GM03348 (cell line): ENCODE measurements around the gene CISTR.
"Not testable (repeated sequence)": the region's sequence is repeated elsewhere in the genome, so short reads cannot be mapped to it uniquely, and the experiment has no call there.

Experiments
- DNase-seq: peaks from one replicate; pipeline ENCODE4 v3.0.0; 2012; ENCODE audit warnings: low spot score

Gene CISTR

GRCh38 chr12:53751336-53752191 is at the start of gene CISTR:
CISTR (minus strand) TSS chr12:53751979.
- peak; percentile 35 for DNase-seq

- no peak for DNase-seq
These were observed 46.8 kb upstream of the CISTR start for GRCh38 chr12:53798575-53798974.

- no peak for DNase-seq
These were observed 44.1 kb upstream of the CISTR start for GRCh38 chr12:53795927-53796326.

GRCh38 chr12:53793221-53793620 is 41.4 kb upstream of the CISTR start:
- no peak for DNase-seq

GRCh38 chr12:53791735-53792326 is 40.1 kb upstream of the CISTR start:
- peak; percentile 42 for DNase-seq

- no peak for DNase-seq
These were observed 37.8 kb upstream of the CISTR start for GRCh38 chr12:53789570-53789969.

GRCh38 chr12:53788892-53789291 is 37.1 kb upstream of the CISTR start:
- DNase-seq = no peak

- DNase-seq = no peak
These were observed 34.6 kb upstream of the CISTR start for GRCh38 chr12:53786411-53786810.

GRCh38 chr12:53785161-53785560 is 33.4 kb upstream of the CISTR start:
- DNase-seq = no peak

- DNase-seq = no peak
These were observed 30.4 kb upstream of the CISTR start for GRCh38 chr12:53782093-53782703.

GRCh38 chr12:53781228-53781801 is 29.5 kb upstream of the CISTR start:
- no peak for DNase-seq

GRCh38 chr12:53780323-53780722 is 28.5 kb upstream of the CISTR start:
- DNase-seq = no peak

- not testable (repeated sequence) for DNase-seq
These were observed 27.9 kb upstream of the CISTR start for GRCh38 chr12:53779679-53780078.

GRCh38 chr12:53777936-53778644 is 26.3 kb upstream of the CISTR start:
- no peak for DNase-seq

- no peak for DNase-seq
These were observed 25.6 kb upstream of the CISTR start for GRCh38 chr12:53777412-53777811.

- DNase-seq = no peak
These were observed 25.1 kb upstream of the CISTR start for GRCh38 chr12:53776872-53777271.

GRCh38 chr12:53775478-53776145 is 23.8 kb upstream of the CISTR start:
- peak; percentile 27 for DNase-seq

- peak; percentile 86 for DNase-seq
These were observed 18.5 kb upstream of the CISTR start for GRCh38 chr12:53770281-53770680.

- no peak for DNase-seq
These were observed 17.2 kb upstream of the CISTR start for GRCh38 chr12:53768976-53769375.

GRCh38 chr12:53766881-53767280 is 15.1 kb upstream of the CISTR start:
- peak; percentile 20 for DNase-seq

- no peak for DNase-seq
These were observed 14.1 kb upstream of the CISTR start for GRCh38 chr12:53765891-53766290.

GRCh38 chr12:53764615-53765014 is 12.8 kb upstream of the CISTR start:
- no peak for DNase-seq
